Tongue (tissue), 2 donors: ENCODE results near the gene TFE3. TPM values are rescaled to one million over a fixed set of nuclear protein-coding genes. Genes with fewer than 3 reads are reported as not detected.
A peak's percentile ranks its signal among the peaks of the same experiment; 100 is the strongest.

Source experiments
- DNase-seq: peaks from one replicate; pipeline ENCODE4 v3.0.0-alpha.2; 2015
- total RNA-seq: library from RNA; depleted of rRNA; stranded (reverse); fragments of >200 nt; gene quantifications from one replicate; pipeline ENCODE4 v1.2.3, GENCODE V29; 2014

Gene TFE3, protein sequence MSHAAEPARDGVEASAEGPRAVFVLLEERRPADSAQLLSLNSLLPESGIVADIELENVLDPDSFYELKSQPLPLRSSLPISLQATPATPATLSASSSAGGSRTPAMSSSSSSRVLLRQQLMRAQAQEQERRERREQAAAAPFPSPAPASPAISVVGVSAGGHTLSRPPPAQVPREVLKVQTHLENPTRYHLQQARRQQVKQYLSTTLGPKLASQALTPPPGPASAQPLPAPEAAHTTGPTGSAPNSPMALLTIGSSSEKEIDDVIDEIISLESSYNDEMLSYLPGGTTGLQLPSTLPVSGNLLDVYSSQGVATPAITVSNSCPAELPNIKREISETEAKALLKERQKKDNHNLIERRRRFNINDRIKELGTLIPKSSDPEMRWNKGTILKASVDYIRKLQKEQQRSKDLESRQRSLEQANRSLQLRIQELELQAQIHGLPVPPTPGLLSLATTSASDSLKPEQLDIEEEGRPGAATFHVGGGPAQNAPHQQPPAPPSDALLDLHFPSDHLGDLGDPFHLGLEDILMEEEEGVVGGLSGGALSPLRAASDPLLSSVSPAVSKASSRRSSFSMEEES
- total RNA-seq = 27.1 TPM

DNA sequence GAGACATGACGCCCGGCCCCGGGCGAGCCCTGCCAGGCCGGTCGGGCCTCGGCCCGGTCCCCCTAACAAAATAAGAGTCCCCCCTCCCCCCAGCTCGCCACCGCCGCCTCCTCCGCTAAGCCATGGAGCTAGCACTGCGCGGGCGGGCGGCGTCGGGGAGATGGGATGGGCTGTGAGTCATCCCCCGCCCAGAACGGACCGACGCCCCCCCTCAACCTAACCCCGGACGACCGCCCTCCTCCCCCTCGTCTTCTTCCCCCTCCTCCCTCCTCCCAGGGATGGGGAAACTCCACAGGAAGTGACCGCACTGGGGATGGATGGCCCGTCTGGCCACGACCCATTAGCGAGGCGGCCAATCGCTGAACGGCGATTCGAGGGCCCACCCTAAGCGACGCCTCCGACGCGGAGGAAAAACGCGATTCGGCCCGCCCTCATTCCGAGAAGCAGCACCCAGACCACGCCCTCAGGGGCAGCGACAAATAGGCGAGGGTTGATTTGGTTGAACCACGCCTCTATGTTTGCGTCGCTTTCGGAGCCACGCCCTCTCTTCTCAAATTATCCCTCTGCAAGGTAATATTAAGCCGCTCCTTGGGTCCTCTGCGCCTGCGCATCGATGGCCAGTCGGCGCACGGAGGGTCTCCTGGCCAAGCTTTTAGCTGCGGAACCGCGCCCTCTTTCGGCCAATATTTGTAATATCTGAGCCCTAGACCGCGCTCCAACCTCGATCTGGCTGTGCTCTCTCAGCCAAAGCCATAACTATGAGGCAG is at the start of gene TFE3:
Gene TFE3 (minus strand): TSS at position 138 of the 767 bp plus-strand sequence. CDS start 131 bp downstream, at position 7.
- DNase-seq = peak; percentile 99

DNA sequence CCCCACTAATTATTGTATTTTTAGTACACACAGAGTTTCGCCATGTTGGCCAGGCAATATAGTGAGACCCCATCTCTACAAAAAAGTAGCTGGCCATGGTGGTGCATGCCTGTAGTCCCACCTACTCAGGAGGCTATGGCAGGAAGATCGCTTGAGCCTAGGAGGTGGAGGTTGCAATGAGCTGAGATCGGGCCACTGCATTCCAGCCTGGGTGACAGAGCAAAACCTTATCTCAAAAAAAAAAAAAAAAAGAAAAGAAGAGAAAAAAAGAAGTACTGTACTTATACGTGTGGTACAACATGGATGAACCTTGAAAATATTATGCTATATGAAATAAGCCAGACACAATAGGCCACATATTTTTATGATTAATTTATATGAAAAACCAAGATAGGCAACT is 46.4 kb upstream of the TFE3 start:
- DNase-seq = no peak

DNA sequence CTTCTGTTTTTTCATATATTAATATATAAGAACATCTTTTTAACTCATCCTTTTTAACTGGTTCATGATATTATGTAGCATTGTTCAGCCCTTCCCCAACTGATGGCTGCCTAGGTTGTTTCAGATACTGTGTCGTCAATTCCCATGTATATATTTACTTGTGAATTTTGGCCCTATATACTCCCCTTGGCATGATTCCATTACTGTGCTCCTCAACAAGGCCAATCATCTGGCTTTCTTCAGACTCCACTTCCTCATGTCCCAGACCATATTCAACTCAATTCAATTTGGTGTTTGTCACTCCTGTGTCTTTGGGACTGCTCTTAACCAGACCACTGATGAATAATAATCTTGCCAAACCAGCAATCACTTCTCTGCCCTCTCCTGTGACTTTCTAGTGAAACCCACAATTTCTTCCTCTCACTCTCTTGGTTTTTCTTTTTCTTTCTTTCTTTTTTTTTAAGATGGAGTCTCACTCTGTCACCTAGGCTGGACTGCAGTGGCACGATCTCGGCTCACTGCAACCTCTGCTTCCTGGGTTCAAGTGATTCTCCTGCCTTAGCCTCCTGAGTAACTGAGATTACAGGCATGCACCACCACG is 39.2 kb upstream of the TFE3 start:
- DNase-seq = no peak

DNA sequence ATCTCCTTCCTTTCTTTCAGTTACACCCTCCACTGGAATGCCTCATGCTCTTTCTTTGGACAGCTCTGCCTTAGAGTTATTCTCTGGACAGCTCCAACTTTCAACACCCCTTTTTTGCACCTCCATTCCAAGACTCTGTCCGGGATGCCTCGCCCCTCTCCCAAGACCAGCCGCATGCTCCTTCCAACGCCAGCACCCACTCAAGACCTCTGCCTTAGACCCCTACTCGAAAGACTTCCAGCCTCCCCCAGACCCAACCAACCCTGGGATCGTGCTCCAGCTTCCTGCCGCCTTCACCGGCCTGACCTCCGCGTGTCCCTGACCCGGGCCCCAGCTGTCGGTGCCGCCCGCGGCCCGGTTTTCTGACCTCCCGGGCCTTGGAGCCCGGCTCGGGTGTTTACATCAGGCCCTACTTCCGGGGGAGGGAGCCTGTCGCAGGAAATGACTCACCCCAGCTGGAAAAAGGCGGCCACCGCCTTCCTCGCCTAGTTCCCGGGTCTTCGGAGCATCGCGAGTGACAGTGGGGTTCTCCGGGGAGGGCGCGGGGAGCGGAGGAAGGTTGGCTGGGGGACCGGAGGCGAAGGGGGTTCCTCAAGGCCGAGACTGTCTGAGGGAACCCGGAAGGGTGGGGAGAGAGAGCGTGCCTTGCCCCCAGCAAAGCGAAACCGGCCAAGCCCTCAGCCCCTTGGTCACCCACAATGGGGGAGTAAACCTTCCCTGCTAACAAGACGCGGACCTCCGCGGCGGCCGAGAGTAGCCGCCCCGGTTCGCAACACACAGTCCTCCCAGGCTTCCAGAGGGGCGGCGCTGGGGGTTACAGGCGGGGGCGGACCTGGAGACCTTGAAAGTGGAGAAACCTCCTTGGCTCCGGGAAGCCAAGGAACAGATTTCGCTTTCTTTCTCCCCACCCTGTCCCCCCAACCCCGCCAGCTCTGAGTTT is 36.6 kb upstream of the TFE3 start, which contains the start of gene WDR45:
Gene WDR45 (minus strand): TSS at position 399 of the 940 bp plus-strand sequence. CDS start 1,792 bp downstream, outside the sequence.
- DNase-seq = peak; percentile 79

DNA sequence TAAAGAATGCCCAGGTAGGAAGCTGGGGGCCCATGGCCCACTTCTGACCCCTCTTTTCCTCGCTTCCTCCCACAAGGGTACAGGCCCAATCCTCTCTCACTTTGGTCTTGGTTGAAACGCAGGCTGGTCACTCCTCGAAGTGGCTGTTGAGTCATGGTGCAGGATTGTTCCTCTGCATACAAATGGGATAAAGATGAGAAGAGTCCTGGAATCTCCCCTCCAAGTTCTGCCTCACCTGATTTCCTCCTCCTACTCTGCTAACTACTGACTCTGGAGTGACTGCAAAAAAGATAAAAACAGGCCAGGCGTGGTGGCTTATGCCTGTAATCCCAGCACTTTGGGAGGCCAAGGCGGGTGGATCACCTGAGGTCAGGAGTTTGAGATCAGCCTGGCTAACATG is 34.8 kb upstream of the TFE3 start:
- DNase-seq = no peak

DNA sequence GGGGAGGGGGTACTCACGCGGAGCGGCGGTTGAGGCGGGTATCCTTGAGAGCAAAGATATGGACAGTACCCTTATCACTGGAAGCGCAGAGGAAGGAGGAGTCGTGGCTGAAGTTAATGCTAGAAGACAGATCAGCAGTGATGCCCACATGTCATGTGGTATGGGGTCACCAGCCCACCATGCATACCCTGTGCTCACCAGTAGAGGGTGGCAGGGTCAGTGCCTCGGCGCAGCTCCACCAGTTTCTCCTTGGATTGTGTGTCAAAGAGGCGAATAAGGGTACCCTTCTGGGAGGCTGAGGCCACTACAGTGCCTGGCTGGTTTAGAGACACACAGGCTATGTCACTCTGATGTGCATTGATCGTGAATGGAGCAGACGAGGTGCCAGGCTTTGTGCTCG is 32.2 kb upstream of the TFE3 start:
- DNase-seq = no peak

DNA sequence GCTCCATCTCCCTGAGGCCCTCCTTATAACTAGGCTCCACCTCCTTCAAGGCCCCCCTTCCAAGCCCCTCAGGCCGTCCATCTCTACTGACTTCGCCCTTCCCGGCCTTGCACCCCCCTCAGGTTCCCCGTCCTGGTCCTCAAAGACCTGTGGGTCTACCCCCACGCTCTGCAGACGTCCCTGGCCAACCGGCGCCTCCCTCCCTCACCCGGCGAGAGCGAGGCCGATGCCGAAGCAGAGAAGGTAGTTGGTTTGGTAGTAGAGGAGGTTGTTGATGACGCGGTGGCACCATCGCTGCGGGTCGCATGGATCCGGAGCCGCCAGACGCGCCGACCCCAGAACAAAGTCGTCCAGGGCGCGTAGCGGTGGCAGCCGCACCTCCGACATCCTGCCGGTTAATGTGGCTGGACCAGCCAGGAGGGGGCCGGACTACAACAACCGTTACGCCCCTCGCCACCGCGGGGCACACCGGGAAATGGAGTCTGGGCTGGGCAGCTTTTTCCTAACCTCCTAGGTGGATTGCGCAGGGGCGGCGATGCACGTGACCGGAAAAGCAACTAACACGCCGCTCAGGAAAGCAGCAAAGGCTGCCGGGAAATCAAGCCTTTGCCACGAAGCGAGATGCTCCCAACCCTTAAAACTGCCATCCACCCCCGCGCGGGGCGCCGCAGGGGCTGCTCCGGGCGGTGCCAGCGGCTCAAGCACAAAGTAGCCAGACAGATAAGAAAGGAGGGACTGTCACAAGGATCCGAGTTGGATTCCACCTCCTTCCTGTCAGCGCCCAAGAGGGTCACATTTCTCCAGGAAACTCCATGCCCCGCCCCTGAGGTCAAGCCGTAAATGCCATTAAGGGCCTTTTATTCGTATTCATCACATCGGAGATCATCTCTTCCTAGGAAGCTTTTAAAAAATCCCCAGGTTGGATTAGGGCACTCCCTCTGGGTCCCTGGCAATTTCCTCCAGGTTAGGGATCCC is 30.7 kb upstream of the TFE3 start, which contains the start of gene PRAF2:
Gene PRAF2 (minus strand): TSS at position 402 of the 975 bp plus-strand sequence. CDS start 15 bp downstream, at position 387.
- DNase-seq = peak; percentile 96

DNA sequence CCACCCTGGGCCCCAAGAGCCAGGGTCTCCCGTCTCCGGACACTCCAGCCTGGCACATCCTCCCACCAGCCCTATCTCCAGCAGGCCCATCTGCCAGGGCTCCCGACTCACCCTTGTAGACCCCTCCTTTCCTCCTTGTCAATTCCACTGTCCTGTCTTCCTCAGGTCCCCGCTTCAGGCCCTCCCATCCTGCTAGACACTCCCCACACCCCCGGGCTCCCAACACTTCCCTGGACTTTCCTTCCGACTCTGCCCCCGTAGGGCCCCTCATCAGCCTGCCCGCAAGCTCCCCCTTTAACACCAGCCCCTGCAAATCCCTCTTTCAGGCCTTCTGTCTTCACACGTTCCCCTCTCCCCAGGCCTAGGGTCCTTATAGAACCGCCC is 29.5 kb upstream of the TFE3 start:
- DNase-seq = peak; percentile 18

DNA sequence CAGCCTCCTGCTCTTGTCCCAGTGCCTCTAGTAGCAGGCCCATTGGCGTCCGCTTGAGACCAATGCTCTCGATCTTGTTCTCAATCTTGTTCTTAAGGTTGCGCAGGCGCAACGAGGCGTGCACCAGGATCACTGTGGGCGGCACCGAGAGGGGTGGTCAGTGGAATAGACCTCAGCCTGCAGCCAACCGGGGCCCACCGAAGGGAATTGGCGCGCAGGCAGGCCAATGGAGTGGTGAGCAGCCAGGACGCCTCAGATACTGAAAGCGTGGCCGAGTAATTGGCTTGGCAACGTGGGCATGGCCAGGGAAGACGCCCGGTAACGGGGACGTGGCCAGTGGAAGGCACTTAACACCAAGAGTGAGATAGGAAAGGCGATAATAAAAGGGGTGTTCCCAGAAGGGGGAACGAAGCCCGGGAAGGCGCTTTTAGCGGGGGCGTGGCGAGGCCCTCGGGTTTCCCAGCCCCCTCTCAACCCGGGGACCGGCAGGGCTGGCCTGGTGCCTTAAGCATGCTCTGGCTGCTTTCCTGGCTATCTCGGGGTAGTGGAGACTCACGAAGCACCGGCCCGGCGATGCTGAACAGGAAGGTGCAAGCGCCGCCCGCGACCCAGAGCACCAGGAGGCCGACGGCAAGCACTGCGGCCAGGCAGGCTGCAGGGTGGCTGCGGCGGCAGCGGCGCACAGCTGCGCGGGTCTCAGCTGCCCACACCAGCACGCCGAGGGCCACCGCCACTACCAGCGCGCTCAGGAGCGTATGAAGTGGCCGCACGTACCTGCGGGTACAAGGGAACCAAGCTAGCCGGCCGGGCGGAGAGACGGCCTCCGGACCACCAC is 28.9 kb upstream of the TFE3 start:
- peak; percentile 89 for DNase-seq

DNA sequence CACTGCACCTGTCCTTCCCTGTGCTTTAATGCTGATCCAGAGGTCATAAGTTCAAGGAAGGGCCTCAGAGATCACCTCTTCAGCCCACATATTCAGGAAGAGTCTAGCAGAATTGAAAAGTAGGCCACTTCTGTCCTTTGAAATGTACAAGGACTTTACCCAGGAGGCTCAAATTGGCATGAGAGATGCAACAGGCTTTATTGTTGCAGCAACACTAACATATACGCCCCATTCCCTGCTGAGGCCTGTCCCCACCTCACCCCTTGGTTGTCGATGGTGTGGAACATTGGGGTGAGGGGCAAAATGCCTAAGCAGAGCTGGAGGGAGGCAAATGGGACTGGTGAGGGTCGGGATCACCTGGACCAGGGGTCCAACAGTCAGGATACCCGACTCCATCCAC is 27.8 kb upstream of the TFE3 start:
- DNase-seq = no peak

DNA sequence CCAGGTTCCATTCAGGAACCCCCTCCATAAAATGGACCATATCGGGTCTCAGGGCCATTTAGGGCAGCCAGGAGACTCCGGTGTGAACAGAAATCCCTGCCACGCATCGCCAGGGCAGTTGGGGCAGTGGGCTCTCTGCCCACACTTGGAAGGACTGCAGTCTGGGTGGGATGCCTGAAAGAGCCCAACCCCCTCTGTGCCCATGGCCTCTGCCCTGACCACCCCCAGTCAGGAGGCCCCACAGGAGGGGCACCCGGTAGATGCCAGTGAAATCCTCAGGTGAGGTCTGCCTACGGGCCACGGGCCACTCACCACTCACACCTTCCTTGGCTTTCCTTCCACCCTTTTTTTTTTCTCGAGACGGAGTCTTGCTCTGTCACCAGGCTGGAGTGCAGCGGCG is 25.9 kb upstream of the TFE3 start:
- DNase-seq = no peak

DNA sequence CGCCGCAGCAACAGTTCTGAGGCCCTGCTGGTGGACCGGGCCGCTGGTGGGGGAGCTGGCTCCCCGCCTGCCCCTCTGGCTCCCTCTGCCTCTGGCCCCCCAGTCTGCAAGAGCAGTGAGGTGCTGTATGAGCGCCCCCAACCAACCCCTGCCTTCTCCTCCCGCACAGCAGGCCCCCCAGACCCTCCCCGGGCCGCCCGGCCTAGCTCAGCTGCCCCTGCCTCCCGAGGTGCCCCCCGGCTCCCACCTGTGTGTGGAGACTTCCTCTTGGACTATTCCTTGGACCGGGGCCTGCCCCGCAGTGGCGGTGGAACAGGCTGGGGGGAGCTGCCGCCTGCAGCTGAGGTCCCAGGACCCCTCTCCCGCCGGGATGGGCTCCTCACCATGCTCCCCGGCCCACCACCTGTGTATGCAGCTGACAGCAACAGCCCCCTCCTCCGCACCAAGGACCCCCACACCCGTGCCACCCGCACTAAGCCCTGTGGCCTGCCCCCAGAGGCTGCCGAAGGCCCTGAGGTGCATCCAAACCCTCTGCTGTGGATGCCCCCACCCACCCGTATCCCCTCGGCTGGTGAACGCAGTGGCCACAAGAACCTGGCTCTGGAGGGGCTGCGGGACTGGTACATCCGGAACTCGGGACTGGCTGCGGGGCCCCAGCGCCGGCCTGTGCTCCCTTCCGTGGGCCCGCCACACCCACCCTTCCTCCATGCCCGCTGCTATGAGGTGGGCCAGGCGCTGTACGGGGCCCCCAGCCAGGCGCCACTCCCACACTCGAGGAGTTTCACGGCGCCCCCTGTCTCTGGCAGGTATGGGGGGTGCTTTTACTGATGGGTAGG is 24.3 kb upstream of the TFE3 start:
- DNase-seq = no peak

DNA sequence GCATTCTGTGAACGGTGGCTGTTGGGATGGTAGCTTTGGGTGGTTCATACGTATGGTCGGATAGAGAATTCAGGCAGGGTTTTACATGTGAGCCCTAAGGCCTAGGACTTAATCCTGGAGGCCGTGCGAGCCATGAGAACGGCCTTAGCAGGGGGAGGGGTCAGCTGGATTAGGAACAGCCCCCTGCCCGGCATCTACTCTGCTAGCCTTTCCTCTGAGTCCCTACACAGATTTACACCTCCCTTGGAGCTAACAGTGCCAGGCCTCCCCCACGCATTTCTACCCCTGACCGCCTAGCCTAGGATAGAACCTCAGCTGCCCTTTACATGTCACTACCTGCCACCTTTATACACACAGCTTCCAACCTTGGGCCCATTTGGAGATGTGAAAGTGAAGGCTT is 23.5 kb upstream of the TFE3 start:
- no peak for DNase-seq

DNA sequence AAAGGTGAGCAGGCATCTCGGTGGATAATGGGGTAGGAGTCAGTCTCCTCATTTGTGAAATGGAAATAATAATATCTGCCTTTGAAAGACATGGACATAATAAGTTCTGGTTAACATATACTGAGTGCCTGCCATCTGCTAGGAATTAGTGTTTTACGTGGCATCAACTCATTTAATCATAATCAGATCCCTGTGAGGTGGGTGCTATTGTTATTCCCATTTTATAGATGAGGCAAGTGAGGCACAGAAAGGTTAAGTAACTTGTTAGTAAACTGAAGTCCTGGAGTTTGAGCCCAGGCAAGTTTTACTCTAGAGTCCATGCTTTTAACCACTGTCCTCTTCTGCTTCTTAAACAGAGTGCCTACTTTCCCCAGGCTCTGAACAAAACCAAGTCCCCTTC is 23.1 kb upstream of the TFE3 start:
- no peak for DNase-seq

DNA sequence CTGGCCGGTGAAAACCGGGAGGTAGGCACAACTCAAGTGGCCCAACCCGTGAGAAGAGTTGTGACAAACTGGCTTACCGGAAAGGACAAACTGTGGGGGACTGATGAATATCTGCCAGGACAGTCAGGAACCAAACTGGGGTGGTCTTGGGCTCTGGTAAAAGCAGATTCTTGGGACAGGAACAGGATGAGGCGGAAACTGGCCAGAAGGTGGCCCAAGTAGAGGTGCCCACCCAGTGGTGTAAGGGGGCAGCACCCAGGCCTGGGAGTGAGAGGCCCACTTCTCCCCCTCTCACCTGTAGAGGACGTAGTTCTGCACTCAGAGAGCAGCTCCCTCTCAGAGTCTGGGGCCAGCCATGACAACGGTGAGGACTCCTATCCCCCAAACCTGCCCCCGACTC is 21.6 kb upstream of the TFE3 start:
- DNase-seq = no peak

DNA sequence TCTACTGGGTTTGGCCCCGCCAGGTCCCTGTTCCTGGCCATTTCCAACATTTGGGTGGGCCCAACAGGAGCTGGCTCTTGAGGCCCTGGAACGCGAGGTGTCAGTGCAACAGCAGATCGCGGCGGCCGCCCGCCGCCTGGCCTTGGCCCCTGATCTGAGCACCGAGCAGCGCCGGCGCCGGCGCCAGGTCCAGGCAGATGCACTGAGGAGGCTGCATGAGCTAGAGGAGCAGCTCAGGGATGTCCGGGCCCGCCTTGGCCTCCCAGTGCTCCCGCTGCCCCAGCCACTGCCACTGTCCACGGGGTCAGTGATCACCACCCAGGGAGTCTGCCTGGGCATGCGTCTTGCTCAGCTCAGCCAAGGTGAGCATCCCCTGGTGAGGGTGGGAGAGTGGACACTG is 21.1 kb upstream of the TFE3 start:
- no peak for DNase-seq

DNA sequence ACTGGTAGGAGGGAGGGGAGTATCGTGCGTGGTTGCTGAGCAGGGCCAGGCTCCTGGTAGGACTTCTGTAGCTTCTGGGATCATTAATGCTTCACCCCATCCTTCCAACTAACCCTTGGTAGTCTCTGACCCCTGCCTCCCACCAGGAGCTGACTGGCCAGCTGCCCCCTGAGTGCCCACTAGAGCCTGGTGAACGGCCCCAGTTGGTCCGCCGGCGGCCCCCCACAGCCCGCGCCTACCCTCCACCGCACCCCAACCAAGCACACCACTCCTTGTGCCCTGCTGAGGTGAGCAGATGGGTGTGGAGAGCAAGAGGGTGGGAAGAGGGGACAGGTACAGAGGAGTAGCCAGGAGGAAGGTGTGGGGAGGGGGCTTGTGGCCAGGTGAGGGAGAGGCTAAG is 20.6 kb upstream of the TFE3 start:
- no peak for DNase-seq

DNA sequence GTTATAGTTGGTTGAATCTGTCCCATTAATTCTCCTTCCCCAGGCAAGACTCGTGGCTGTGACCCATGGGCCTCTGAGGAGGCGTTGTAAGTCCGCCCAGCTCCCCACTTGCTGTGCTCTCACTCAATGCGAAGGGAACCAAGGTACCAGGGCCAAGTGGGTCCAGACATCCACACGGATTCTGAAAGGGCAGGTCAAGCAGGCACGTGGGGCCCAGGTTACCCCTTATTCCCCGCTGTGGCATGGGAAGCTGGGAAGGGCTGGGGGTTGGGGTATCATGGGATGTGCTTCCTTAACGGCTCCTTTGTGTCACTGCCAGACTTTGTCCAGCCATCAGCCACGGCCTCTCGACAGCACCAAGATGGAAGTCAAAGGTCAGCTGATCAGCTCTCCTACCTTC is 18.8 kb upstream of the TFE3 start:
- no peak for DNase-seq
